Measurements from ENCODE around the gene CCDC167.
A peak's percentile ranks its signal among the peaks of the same experiment; 100 is the strongest.

CCDC167 gene

DNA sequence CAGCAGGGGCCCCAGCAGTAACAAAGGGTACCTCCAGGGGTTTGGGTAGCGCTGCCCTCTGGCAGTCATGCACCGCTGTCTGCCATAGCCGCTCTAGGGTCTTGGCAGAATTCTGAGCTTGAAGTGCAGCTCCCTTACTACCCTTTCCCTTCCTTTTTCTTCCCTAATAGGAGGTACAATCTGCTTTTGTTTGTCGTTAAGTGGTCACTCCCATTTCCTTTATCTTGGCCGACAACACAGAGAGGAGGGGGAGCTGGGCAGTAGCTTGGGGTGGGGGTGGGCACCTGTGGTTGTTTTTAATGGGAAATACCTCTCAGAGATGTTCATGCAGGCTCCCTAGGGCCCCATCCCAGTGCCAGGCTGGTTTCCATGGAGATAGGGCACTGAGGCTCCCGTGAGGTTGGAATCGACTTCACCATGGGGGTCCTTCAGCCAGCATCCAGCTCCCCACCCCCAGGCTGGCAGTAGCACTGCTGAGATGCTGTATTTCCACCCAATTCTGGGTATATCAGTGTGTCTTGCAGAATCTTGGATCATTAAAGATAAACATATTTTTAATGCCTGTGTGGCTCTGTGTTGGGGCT, 18.6 kb downstream of the CCDC167 start:
- no peak for DNase-seq (ENCODE audit: low read depth)
- H3K4me3 ChIP-seq (ENCODE audit: low read depth, low read length) = no peak overlapping the region

DNA sequence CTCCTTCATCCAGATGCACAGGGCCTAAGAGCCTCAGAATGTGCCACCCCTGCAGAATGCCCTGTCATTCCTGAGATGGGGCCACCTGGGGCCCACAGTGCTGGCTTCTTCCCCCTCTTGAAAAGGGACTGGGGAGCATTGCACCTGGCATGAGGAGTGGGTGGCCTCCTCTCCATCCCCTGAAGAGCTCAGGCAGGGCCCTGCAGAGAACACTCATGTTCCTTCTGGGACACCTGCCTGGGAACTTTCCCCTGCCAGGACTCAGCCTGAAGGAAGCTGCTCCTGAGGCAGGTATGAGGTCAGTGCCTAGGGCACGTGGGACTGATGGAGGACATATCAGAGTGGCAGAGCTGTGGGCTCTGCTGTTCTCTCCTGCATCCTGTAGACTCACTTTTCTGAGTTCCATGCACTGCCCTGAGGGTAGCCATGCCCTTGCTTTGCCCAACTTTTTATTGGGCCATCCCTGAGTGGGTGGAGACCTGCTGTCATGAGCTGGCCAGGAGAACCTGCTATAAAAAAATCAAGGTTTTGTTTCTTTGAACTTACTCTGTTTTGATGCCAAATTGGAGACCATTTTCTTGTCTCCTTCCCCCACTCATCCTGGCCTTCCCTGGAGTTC, 19.5 kb downstream of the CCDC167 start:
- no peak for DNase-seq (ENCODE audit: low read depth)
- no peak overlapping the region for H3K4me3 ChIP-seq (ENCODE audit: low read depth, low read length)

GRCh38 chr6:37479266-37479854, 20.3 kb downstream of the CCDC167 start:
- no peak for DNase-seq (ENCODE audit: low read depth)
- H3K4me3 ChIP-seq (ENCODE audit: low read depth, low read length) = no peak overlapping the region

DNA sequence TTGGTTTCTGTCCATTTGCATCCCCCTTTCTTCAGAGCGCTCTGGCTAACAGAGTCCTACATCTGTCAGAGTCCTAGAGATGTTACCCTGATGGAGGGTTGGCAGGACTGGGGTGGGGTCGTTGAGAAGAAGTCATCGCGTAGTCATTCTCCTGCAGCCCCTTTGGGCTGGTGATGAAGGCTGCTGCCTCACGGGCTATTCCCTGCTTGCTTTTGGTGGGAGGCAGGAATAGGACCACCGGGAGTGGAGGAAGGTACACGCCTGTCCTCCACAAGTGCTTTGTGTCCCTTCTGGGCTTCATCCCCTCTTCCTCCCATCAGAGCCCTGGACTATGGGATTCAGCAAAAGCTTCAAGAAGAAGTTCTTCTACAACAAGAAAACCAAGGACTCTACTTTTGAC, 20.9 kb downstream of the CCDC167 start:
- DNase-seq (ENCODE audit: low read depth) = no peak
- H3K4me3 ChIP-seq (ENCODE audit: low read depth, low read length) = no peak overlapping the region

DNA sequence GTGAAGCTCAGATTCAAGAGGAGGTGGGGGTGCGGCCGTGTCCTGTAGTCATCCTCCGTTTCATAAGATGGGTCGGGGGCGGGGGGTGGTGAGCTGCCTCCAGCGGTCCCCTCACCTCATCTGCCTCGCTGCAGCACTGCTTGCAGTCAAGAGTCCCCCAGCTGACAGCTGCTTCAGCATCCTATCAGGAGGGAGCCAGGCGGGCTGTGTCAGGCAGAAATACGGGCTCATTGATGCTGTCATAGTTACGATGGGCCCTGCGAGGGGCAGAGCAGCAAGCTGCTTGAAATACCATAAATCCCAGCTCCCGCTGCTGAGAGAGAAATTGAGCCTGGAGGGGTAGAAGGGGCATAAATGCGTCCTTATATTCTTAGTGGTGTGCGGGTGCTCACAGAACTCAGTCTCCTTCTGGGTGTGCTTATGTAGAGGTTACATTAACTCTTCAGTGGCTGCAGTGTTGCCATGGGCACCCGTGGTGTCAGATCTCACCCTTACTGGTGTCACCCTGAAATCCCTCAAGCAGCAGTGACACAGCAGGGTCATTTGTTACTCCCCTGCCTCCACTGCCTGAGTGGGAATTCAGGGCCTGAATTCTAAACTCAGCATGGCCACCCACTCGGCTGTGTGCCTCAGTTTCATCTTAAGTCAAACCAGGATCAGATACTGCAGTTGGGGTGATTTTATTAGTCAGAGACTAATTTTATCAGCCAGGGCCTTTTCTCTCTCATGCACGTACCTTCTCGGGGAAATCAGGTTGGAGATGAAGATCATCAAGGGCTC, 21.8 kb downstream of the CCDC167 start:
- H3K4me3 ChIP-seq (ENCODE audit: low read depth, low read length) = no peak overlapping the region

DNA sequence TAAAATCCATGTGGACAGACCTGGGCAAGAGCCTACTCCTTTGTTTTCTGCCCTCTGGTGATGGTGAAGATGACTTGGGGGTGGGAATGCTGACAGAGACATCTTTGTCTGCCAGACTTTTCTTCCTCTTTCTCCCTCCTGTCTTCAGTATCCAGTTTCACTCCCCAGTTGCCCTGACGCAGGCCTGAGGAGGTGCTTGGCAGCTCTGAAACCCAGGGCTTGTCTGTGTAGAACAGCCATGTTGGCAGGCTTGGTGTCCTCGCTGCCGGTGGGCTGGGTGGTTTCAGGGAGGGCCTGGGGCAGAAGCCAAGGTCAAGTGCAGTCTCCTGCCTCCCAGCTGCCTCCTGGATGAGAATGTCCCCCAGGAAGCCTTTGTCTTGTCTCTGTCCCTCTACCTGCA, 22.5 kb downstream of the CCDC167 start:
- H3K4me3 ChIP-seq (ENCODE audit: low read depth, low read length) = no peak overlapping the region
- no peak for DNase-seq (ENCODE audit: low read depth)

More for the DNA sequence above, 21.8 kb downstream of the CCDC167 start:
- no peak for DNase-seq (ENCODE audit: low read depth)

DNA sequence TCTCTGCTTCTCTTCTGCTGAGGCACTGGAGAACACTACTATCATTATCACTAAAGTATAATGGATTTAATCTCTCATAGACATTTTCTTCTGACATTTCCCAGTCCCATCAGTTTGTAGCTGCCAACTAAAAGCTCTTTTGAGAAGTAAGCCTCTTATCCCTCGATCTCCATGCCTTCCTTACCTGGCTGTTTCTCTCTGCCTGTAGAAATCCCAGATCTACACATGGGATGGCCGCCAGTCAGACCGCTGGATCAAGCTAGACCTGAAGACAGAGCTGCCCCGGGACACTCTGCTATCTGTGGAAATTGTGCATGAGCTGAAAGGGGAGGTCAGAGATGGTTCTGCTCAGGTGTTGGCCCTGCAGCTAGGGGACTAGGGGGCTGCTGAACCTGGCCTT, 25.4 kb downstream of the CCDC167 start:
- DNase-seq (ENCODE audit: low read depth) = no peak
- H3K4me3 ChIP-seq (ENCODE audit: low read depth, low read length) = no peak overlapping the region

DNA sequence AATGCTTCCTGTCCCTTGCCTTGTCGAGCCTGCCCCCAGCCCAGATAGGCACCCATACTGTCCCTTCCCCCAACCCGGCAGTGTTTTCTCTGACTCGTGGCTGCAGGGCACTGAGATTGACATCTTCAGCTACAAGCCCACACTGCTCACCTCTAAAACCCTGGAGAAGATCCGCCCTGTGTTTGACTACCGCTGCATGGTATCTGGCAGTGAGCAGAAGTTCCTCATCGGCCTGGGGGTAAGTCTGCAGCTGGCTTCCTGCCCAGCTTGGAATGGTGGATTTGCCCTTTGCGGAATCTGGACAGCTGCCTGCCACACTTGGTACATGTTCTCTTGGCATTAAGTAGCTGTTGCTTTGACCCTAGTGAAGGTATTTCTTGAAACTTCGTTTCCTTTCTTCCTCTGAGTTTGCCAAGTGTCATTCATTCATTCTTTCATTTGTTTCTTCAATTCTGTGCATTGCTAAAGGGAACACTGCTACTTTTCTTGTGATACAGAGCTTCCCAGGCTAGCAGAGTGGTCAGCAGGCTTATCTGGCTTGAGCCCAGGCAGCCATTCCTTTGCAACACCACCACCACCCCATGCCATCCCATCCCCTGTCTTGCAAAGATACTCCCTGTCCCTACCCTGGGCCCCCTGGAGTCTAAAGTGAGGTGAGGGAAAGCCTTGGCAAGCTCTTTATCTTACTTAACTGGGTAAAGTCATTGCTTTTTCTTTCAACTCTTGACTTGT, 26.2 kb downstream of the CCDC167 start:
- no peak overlapping the region for H3K4me3 ChIP-seq (ENCODE audit: low read depth, low read length)
- DNase-seq (ENCODE audit: low read depth) = no peak

DNA sequence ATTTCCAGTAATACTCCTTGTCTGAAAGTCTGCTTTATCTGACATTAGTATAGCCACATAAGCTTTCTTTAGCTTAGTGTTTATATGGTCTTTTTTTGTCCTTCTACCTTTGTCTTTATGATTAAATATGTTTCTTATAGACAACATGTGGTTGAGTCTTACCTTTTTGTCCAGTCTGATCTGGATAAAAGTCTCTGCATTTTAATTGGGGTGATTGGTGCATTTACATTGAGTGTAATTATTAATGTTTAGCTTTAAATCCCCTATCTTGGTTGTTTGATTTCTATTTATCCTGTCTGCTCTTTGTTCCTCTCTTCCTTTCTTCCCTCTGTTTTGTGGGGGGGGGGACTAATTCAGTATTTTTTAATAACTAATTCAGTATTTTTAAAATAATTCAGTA, 32.0 kb downstream of the CCDC167 start:
- H3K4me3 ChIP-seq (ENCODE audit: low read depth, low read length) = no peak overlapping the region
- no peak for DNase-seq (ENCODE audit: low read depth)

DNA sequence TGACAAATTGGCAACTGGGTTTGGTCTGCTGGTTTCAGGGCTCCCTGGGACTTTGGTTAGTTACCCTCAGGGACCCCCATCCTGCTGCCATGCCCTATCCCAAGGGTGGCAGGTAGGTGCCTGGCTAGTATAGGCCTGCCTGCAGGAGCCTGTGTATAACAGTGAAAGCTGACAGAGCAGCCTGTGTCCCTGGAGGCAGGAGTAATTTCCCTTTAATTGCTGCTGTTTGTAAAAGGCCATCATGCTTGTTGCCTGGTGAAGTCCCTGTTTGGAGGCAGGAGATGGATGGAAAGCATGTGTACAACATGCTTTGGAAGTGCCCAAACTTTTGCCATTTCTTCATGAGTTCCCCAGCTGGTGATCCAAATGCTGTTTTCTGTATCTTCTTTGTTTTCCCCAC, 36.6 kb downstream of the CCDC167 start:
- DNase-seq (ENCODE audit: low read depth) = no peak
- H3K4me3 ChIP-seq (ENCODE audit: low read depth, low read length) = no peak overlapping the region

DNA sequence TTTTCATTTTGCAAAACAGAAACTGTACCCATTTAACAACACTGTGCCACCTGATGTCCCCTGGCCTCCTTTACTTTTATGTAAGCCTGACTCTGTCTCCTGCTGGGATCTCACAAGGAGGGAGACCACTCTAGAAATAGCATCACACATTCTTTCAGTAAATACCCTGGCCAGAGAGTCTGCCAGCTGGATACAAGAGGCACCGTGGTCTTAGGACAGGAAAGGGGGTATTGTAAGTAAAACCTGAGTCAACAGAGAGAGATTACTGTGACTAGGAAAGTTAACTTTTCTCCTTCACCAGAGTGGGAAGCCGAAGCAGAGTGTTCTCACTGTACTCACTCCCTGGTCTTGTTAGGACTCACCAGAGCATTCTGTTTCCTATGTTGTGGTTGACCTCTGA, 38.9 kb downstream of the CCDC167 start:
- no peak overlapping the region for H3K4me3 ChIP-seq (ENCODE audit: low read depth, low read length)
- no peak for DNase-seq (ENCODE audit: low read depth)

- H3K4me3 ChIP-seq (ENCODE audit: low read depth, low read length) = no peak overlapping the region
- no peak for DNase-seq (ENCODE audit: low read depth)
These were observed 39.5 kb downstream of the CCDC167 start for GRCh38 chr6:37459981-37460800.

DNA sequence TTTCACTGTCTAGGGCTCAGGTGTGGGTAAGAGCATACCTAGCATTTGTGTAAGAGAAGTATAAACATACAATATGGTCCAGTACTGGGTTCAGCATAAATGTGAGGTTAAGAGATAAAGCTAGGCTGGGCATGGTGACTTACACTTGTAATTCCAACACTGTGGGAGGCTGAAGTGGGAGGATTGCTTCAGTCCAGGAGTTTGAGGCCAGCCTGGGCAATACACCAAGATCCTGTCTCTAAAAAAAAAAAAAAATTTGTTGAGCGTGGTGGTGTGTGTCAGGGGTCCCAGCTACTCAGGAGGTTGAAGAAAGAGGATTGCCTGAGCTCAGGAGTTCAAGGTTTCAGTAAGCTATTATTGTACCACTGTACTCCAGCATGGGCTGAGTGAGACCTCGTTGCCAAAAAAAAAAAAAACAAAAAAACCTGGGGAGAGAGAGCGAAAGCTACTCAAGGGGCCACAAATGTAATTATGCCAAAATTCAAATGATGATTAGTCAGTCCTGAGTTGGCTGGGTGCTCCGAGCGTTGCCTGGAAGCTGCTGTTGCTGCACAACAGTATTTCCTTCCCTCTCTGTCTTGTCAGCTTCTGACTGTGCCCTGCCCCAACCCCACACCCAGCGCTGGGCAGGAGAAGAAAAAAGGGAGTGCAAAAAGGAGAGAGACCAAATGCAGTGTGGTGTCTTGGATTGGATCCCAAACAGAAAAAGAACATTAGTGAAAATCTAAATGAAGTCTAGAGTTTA, 42.7 kb downstream of the CCDC167 start:
- peak; percentile 64 for DNase-seq (ENCODE audit: low read depth)
- no peak overlapping the region for H3K4me3 ChIP-seq (ENCODE audit: low read depth, low read length)

GRCh38 chr6:37456126-37456525, 43.6 kb downstream of the CCDC167 start:
- H3K4me3 ChIP-seq (ENCODE audit: low read depth, low read length) = no peak overlapping the region
- no peak for DNase-seq (ENCODE audit: low read depth)

DNA sequence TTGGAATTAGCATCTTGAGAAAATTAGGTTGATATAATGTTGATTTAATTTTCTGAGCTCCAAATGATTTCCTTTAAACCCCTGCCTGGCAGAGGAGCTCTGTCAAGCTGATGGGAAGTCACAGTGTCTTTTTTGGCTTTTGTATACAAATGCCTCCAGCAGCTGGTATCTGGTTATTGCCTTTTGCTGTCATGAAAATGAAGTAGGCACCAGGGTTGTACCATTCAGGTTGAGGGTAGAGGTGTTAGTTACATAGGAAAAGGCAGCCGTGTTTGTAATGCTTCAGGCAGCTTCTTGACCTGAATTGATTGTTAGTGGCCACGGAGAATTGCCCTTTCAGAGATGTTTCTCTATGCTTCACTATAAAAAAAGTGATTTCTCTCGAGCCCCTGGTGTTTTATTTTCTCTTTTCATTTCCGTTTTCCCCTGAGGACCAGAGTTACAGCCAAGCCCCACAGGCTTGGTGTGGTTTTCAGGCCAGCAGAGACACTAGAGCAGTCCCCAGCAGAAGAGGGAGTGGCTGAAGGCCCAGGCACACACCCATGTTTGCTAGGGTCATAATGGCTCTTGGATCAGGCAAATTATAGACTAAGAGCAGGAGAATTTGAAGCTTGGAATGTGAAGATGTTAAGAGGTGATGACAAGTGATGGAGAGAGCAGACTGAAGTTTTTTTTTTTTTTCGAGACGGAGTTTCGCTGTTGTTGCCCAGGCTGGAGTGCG, 45.1 kb downstream of the CCDC167 start:
- no peak overlapping the region for H3K4me3 ChIP-seq (ENCODE audit: low read depth, low read length)
- no peak for DNase-seq (ENCODE audit: low read depth)

GRCh38 chr6:37452522-37452921, 47.2 kb downstream of the CCDC167 start:
- H3K4me3 ChIP-seq (ENCODE audit: low read depth, low read length) = no peak overlapping the region
- no peak for DNase-seq (ENCODE audit: low read depth)

GRCh38 chr6:37451441-37452193, 48.1 kb downstream of the CCDC167 start:
- no peak overlapping the region for H3K4me3 ChIP-seq (ENCODE audit: low read depth, low read length)
- DNase-seq (ENCODE audit: low read depth) = no peak
